ENCODE measurements around the gene DIPK1B.

Gene DIPK1B

DNA sequence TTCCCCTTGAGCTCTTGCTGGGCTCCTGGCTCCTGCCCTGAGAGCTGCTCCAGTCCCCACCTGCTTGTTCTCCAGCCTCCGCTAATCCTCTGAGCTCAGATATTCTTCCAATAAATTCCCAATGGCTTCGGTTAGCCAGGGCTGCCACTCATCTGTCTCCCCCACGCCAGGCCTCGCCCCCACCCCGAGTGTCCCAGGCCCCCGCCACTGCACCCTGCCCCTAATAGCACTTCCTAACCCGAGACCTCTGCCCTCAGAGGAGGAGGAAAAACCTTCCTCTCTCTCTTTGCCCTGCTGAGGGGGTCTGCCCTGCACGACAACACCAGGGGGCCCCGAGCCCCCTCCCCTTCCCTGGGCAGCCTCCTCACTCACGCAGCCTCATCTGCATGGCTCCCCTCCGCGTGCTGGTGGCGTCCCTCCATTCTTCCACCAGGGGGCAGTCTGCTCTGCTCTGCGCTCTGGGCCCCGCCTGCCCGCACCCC is 57.4 kb downstream of the DIPK1B start (continued):
- TF ChIP-seq, protein P1, sequence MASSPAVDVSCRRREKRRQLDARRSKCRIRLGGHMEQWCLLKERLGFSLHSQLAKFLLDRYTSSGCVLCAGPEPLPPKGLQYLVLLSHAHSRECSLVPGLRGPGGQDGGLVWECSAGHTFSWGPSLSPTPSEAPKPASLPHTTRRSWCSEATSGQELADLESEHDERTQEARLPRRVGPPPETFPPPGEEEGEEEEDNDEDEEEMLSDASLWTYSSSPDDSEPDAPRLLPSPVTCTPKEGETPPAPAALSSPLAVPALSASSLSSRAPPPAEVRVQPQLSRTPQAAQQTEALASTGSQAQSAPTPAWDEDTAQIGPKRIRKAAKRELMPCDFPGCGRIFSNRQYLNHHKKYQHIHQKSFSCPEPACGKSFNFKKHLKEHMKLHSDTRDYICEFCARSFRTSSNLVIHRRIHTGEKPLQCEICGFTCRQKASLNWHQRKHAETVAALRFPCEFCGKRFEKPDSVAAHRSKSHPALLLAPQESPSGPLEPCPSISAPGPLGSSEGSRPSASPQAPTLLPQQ (tag by site-specific recombination; IDR thresholded peaks at IDR 0.05) = peak; percentile 71
- TF ChIP-seq ZBTB17 (tag by site-specific recombination; IDR thresholded peaks at IDR 0.05) (0 out of 2 replicates have a peak, but pooled peaks have one; percentile 32), ZNF394 (tag by site-specific recombination; IDR thresholded peaks at IDR 0.05; ENCODE audit: borderline replicate concordance) (peak; percentile 84; the same call in 1 of the 2 replicates), ZSCAN30 (tag by site-specific recombination; IDR thresholded peaks at IDR 0.05) (peak; percentile 20; the same call in 1 of the 2 replicates), PATZ1 (tag by site-specific recombination; IDR thresholded peaks at IDR 0.05) (peak; percentile 62), KLF1 (tag by site-specific recombination; IDR thresholded peaks at IDR 0.05) (0 out of 2 replicates have a peak, but pooled peaks have one; percentile 28)

GRCh38 chr9:136771907-136772415 is 59.6 kb downstream of the DIPK1B start:
- ChIA-PET POLR2A (no interaction called here), CTCF (interaction anchor here (0.8 to 3.7 kb wide), 10 partner anchors 7 to 257 kb away, joined by 3 to 30 read pairs (median 6); partner anchors contain the start of genes LCN8 and TMEM141)
- Histone ChIP-seq H3K9me3 (ENCODE audit: control insufficient read depth, insufficient read depth, low read depth, low read length) (no peaks in the 10 kb centered on the region), H3K36me3 (ENCODE audit: control insufficient read depth in 2 of 2, insufficient read depth in 1 of 2, low read length in 2 of 2) (no peaks in the 10 kb centered on the region), H3K27ac (ENCODE audit: extremely low read depth, low read depth, low read length) (no peak overlapping the region), H3K4me3 (ENCODE audit: low read depth, low read length) (no peak overlapping the region), H3K4me1 (ENCODE audit: control insufficient read depth, insufficient read depth, low read length) (no peaks in the 10 kb centered on the region)
- TF ChIP-seq ZNF121 (tag by site-specific recombination; IDR thresholded peaks at IDR 0.05) (no peak), KLF1 (tag by site-specific recombination; IDR thresholded peaks at IDR 0.05) (0 out of 2 replicates have a peak, but pooled peaks have one; percentile 23)

DNA sequence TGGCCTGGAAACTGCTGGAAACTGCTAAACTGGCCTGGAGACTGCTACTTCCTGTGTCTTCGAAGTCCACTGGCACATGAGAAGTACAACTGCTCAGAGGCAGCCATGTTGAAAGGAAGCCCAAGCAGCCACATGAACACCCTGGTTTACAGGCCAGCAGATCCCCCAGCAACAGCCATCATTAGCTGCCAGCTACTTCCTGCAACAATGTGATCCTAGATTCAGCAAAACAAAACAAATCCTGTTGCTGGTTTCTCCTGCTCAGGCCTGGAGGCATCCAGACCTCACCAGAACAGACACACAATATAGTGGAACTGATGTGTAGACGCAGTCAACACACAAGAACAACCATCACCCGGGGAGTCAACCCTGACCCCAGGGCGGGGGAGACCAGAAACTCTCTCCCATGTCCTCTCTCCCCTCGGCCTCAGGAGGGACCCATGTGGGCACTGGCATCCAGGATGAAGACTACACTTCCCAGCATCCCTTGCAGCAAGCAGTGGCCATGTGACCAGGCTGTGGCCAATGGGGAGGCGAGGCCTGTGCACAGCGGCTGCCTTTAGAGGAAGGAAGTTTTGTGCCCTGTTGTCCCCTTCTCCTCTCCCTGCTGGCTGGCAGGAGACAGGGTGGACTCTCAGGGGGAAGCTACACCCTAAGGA is 61.1 kb downstream of the DIPK1B start:
- Histone ChIP-seq H3K4me3 (ENCODE audit: low read depth, low read length) (no peak overlapping the region), H3K4me1 (ENCODE audit: control insufficient read depth, insufficient read depth, low read length) (no peaks in the 10 kb centered on the region), H3K27ac (ENCODE audit: extremely low read depth, low read depth, low read length) (no peak overlapping the region), H3K9me3 (ENCODE audit: control insufficient read depth, insufficient read depth, low read depth, low read length) (no peaks in the 10 kb centered on the region), H3K36me3 (ENCODE audit: control insufficient read depth in 2 of 2, insufficient read depth in 1 of 2, low read length in 2 of 2) (no peaks in the 10 kb centered on the region)
- POLR2A ChIA-PET = no interaction called here
- CTCF ChIA-PET = interaction anchor here (0.9 to 2.1 kb wide), 3 partner anchors 14 to 264 kb away, joined by 3 to 9 read pairs (median 3); no protein-coding TSS in a partner anchor
- TF ChIP-seq ZNF335 (tag by site-specific recombination; conservative IDR thresholded peaks at IDR 0.05) (no peak), ZNF184 (tag by site-specific recombination; IDR thresholded peaks at IDR 0.05) (no peak), ZNF621 (tag by site-specific recombination; IDR thresholded peaks at IDR 0.05) (no peak), ZNF140 (tag by site-specific recombination; IDR thresholded peaks at IDR 0.05) (no peak), ZNF521 (tag by site-specific recombination; IDR thresholded peaks at IDR 0.05) (no peak), BCL11A (tag by site-specific recombination; IDR thresholded peaks at IDR 0.05; ENCODE audit: low read depth) (no peak), ZNF830 (tag by site-specific recombination; IDR thresholded peaks at IDR 0.05; ENCODE audit: low read depth) (no peak), ZBTB7A (tag by site-specific recombination; IDR thresholded peaks at IDR 0.05; ENCODE audit: low read depth) (no peak), ZNF843 (tag by site-specific recombination; IDR thresholded peaks at IDR 0.05) (no peak), ZNF585B (tag by site-specific recombination; IDR thresholded peaks at IDR 0.05) (no peak), GLIS1 (tag by site-specific recombination; IDR thresholded peaks at IDR 0.05) (no peak), YY2 (tag by site-specific recombination; IDR thresholded peaks at IDR 0.05) (no peak), ZNF777 (tag by site-specific recombination; IDR thresholded peaks at IDR 0.05; ENCODE audit: borderline replicate concordance) (no peak), SP7 (tag by site-specific recombination; IDR thresholded peaks at IDR 0.05) (no peak), EGR2 (tag by site-specific recombination; IDR thresholded peaks at IDR 0.05; ENCODE audit: low read depth) (no peak), SETDB1 (IDR thresholded peaks at IDR 0.05; ENCODE audit: insufficient read length, low read length) (peak; percentile 87), ZNF76 (tag by site-specific recombination; IDR thresholded peaks at IDR 0.05; ENCODE audit: borderline replicate concordance, low read depth) (no peak), ZNF133 (tag by site-specific recombination; IDR thresholded peaks at IDR 0.05) (no peak), ZNF768 (tag by site-specific recombination; IDR thresholded peaks at IDR 0.05) (no peak)
- TF ChIP-seq, protein P2, sequence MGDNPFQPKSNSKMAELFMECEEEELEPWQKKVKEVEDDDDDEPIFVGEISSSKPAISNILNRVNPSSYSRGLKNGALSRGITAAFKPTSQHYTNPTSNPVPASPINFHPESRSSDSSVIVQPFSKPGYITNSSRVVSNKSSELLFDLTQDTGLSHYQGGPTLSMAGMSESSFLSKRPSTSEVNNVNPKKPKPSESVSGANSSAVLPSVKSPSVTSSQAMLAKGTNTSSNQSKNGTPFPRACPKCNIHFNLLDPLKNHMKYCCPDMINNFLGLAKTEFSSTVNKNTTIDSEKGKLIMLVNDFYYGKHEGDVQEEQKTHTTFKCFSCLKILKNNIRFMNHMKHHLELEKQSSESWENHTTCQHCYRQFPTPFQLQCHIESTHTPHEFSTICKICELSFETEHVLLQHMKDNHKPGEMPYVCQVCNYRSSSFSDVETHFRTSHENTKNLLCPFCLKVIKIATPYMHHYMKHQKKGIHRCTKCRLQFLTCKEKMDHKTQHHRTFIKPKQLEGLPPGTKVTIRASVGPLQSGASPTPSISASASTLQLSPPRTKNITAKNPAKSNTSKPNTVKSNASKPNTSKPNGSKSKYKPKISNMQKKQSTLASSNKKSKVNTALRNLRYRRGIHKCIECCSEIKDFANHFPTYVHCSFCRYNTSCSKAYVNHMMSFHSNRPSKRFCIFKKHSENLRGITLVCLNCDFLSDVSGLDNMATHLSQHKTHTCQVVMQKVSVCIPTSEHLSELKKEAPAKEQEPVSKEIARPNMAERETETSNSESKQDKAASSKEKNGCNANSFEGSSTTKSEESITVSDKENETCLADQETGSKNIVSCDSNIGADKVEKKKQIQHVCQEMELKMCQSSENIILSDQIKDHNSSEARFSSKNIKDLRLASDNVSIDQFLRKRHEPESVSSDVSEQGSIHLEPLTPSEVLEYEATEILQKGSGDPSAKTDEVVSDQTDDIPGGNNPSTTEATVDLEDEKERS (tag by site-specific recombination; IDR thresholded peaks at IDR 0.05) = peak; percentile 78; the same call in 1 of the 2 replicates

Data from HEK293 (cell line).